Choroid plexus epithelial cell (primary cell): ENCODE results near the gene AGT.
"Not testable (repeated sequence)": the region's sequence is repeated elsewhere in the genome, so short reads cannot be mapped to it uniquely, and the experiment has no call there.

Source experiments
- DNase-seq: peaks from one replicate; pipeline ENCODE4 v3.0.0-alpha.2; 2010; ENCODE audit warnings: low read depth
- H3K4me3 ChIP-seq: 2 replicates; pipeline ENCODE4 v1.5.1; 2011; ENCODE audit warnings: low read depth, mild to moderate bottlenecking, control low read depth, low read length, moderate library complexity
- CTCF ChIP-seq: conservative IDR thresholded peaks from 2 replicates; pipeline ENCODE4 v1.5.1; 2011; ENCODE audit warnings: low read depth, mild to moderate bottlenecking, control low read depth, inconsistent platforms, low read length, moderate library complexity

AGT gene

DNA sequence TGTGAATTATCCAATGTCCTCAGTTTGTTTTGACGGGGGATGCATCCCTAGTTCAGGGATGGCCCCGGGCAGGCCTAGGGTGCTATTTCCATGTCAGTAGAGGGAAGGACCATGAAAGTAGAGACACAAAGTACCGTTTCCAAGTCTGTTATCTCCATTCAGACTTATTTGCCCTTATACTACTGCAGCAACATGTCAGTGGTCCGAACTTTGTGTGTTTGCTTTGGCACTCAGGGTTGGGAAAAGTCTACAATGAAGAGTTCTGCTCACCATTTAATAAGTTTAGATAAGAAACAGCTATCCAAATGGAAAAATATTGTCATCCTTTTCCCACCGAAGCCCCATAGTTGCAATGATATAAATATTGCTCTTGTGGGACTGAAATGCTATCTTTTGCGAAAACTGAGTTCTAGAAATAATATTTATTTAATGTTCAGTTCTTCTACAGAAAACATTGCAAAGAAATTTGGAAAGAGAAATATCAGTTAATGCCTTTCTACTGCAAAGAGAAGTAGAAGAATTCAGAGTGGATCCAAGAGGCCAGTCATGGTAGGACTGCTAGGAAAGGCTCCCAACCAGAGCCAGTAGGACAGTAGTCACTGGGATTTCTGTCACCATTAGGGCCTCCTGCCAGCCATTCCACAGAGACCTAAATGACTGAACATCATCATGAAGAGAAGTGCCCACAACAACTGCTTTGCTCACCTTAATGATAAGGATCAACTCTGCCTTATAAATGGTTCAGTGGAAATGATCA lies 11.5 kb upstream of the AGT start:
- TF ChIP-seq CTCF = no peak
- DNase-seq = no peak

GRCh38 chr1:230721849-230722522 lies 8.1 kb upstream of the AGT start:
- not testable (repeated sequence) for H3K4me3 ChIP-seq, DNase-seq

More for the DNA sequence above, 11.5 kb upstream of the AGT start:
- H3K4me3 ChIP-seq = no peak overlapping the region

DNA sequence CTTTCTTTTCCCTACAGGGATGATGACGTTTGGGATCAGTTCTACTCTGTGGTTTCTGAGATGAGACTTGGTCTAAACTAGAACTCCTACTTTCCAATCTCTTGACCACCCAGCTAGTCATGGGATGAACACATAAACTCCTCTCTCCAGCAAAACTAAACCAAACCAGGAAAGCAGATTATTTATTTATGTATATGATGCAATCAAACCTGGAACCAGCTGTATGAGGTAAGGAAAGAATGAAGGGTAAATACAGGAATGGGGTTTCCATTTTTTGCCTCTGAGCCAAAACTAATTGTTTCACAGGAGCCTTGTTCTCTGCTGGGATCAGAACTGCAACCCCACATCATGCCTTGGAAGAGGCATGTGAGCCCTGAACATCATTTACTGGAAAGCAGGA lies 3.3 kb upstream of the AGT start:
- no peak for TF ChIP-seq CTCF

DNA sequence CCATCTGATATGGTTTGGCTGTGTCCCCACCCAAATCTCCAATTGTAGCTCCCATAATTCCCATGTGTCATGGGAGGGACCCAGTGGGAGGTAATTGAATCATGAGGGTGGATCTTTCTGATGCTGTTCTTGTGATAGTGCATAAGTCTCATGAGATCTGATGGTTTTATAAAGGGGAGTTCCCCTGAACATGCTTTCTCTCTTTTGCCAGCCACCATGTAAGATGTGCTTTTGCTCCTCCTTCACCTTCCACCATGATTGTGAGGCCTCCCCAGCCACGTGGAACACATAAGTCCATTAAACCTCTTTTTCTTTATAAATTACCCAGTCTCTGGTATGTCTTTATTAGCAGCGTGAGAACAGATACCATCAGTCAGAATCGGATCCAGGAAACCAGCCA lies 2.5 kb upstream of the AGT start:
- not testable (repeated sequence) for H3K4me3 ChIP-seq, DNase-seq

More for the DNA sequence above, 3.3 kb upstream of the AGT start:
- no peak for DNase-seq
- H3K4me3 ChIP-seq = no peak overlapping the region

GRCh38 chr1:230715510-230715909 lies 1.6 kb upstream of the AGT start:
- DNase-seq = no peak
- TF ChIP-seq CTCF = no peak
- no peak overlapping the region for H3K4me3 ChIP-seq

- no peak for DNase-seq
- H3K4me3 ChIP-seq = no peak overlapping the region
- no peak for TF ChIP-seq CTCF
These were observed 391 bp downstream of the AGT start for GRCh38 chr1:230713547-230713914.

GRCh38 chr1:230713138-230713537 lies 784 bp downstream of the AGT start:
- H3K4me3 ChIP-seq = no peak overlapping the region
- TF ChIP-seq CTCF = no peak
- no peak for DNase-seq

- H3K4me3 ChIP-seq = no peak overlapping the region
- no peak for DNase-seq
- TF ChIP-seq CTCF = no peak
These were observed 1.4 kb downstream of the AGT start for GRCh38 chr1:230712470-230712942.
